T-cell (primary cell): Measurements from ENCODE around the gene MASP2. TPM values are rescaled to one million over a fixed set of nuclear protein-coding genes. Genes with fewer than 3 reads are reported as not detected.

ENCODE experiments used
- ATAC-seq, 4 experiments: fragments of 200-7000 bp in 3 of 4; fragments of 150-1000 bp in 1 of 4; cut with Tn5 transposase; replicated peaks in 1 of 4; 1 replicate in 3 of 4; 2 replicates in 1 of 4; pipeline ENCODE4 v1.10.0; 2021; ENCODE audit warnings: moderate library complexity in 3 of 4, mild to moderate bottlenecking in 2 of 4, moderate number of reproducible peaks in 1 of 4
- CTCF ChIA-PET, 2 donors: fragments of 300-600 bp; sonication (Branson Sonifier 250); formaldehyde crosslinking; loops; one replicate each; lab custom pipeline; 2022; ENCODE audit warnings: antibody characterized with exemption in 2 of 2; lab: Charles Lee
- POLR2A ChIA-PET, 2 donors: fragments of 300-600 bp; sonication (Branson Sonifier 250); formaldehyde crosslinking; loops; one replicate each; lab custom pipeline; 2022; ENCODE audit warnings: antibody characterized with exemption in 2 of 2; lab: Charles Lee
- DNase-seq, 35 experiments: peaks; one replicate each; pipeline versions ENCODE4 v3.0.0 to v3.0.0-alpha.2; 2013 to 2023
- H3K27ac ChIP-seq: one replicate; pipeline ENCODE4 v1.5.1; 2013; ENCODE audit warnings: low read length
- H3K27me3 ChIP-seq, 2 experiments: replicated peaks in 1 of 2; 1 replicate in 1 of 2; 2 replicates in 1 of 2; pipeline versions ENCODE4 v1.6.1 to v1.7.0; 2013; ENCODE audit warnings: low read length in 1 of 2, mixed read lengths in 1 of 2; ENCODE audit not compliant: control insufficient read depth in 2 of 2, insufficient read depth in 2 of 2; ENCODE audit errors: extremely low read depth in 1 of 2
- H3K36me3 ChIP-seq, 2 donors: 1 replicate in 1 of 2; 2 replicates in 1 of 2; pipeline versions ENCODE4 v1.6.1 to v1.7.0; 2013; ENCODE audit warnings: low read length in 1 of 2; ENCODE audit not compliant: control insufficient read depth in 2 of 2, insufficient read depth in 1 of 2; ENCODE audit errors: extremely low read depth in 1 of 2
- H3K4me1 ChIP-seq, 2 experiments: 1 replicate in 1 of 2; 2 replicates in 1 of 2; pipeline versions ENCODE4 v1.6.1 to v1.7.0; 2013; ENCODE audit warnings: low read length in 2 of 2, mixed read lengths in 1 of 2; ENCODE audit not compliant: insufficient read depth in 2 of 2, control insufficient read depth in 1 of 2; ENCODE audit errors: extremely low read depth in 1 of 2
- H3K4me3 ChIP-seq, 2 donors: 1 replicate in 1 of 2; 2 replicates in 1 of 2; pipeline versions ENCODE4 v1.5.1 to v1.7.0; 2013; ENCODE audit warnings: mild to moderate bottlenecking in 2 of 2, low read length in 1 of 2, moderate library complexity in 1 of 2; ENCODE audit not compliant: control insufficient read depth in 1 of 2; ENCODE audit errors: extremely low read depth in 1 of 2
- H3K9me3 ChIP-seq: 2 replicates; pipeline ENCODE4 v1.7.0; 2013
- H3K27ac Mint-ChIP-seq, 2 donors: one replicate each; pipeline ENCODE4 v1.8.0; 2020 to 2021; ENCODE audit warnings: mild to moderate bottlenecking in 2 of 2, mixed read lengths in 2 of 2
- H3K27me3 Mint-ChIP-seq, 2 donors: one replicate each; pipeline ENCODE4 v1.8.0; 2021 to 2022; ENCODE audit warnings: mixed read lengths in 2 of 2
- H3K36me3 Mint-ChIP-seq: one replicate; pipeline ENCODE4 v1.8.0; 2021; ENCODE audit warnings: mixed read lengths
- H3K4me1 Mint-ChIP-seq, 3 donors: one replicate each; pipeline ENCODE4 v1.8.0; 2020 to 2022; ENCODE audit warnings: mixed read lengths in 3 of 3, mild to moderate bottlenecking in 1 of 3
- H3K4me3 Mint-ChIP-seq, 3 donors: one replicate each; pipeline ENCODE4 v1.8.0; 2020 to 2022; ENCODE audit warnings: mild to moderate bottlenecking in 3 of 3, mixed read lengths in 3 of 3, moderate library complexity in 3 of 3
- H3K9me3 Mint-ChIP-seq, 3 donors: one replicate each; pipeline ENCODE4 v1.8.0; 2020 to 2022; ENCODE audit warnings: mixed read lengths in 3 of 3
- WGBS: methylation state at CpG from one replicate; pipeline ENCODE4 v1.1.5; 2013; ENCODE audit warnings: missing lambda C conversion rate; ENCODE audit not compliant: insufficient coverage; 5-methylcytosine and 5-hydroxymethylcytosine counted together
- total RNA-seq, 35 experiments: library from RNA in 6 of 35; stranded (reverse) in 6 of 35; fragments of 120-200 nt in 1 of 35; gene quantifications; one replicate each; pipeline versions ENCODE4 v1.2.1 to v1.2.4 and lab custom pipeline; 2013 to 2026

MASP2 gene
- total RNA-seq, 5 donors from 2014 or later (not counting 1 experiment from before 2014, with no cell fraction given): 0.33 to 0.38 TPM; not detected in 3

DNA sequence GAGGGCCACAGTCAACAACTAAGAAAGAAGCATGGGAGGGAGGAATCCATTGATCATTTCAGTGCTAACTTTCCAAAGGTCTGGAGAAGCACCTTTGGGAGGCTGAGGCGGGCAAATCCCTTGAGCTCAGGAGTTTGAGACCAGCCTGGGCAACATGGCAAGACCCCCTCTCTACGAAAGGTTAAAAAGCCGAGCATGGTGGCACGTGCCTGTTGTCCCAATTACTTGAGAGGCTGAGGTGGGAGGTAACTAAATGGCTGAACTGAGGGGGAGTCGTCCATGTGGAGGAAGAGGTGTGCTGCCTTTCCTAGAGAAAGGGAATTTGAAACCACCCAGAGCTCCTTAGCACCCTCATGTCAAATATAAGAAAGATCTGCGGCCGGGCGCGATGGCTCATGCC is 16.2 kb downstream of the MASP2 start:
- Mint-ChIP-seq H3K27ac (no peak overlapping the region), H3K4me1 (peaks cover 3 to 11% (median 5%) of the 10 kb centered on the region in 3 donors), H3K4me3 (no peak overlapping the region), H3K36me3 (peaks cover 11% of the 10 kb centered on the region), H3K9me3 (no peaks in the 10 kb centered on the region), H3K27me3 (no peaks in the 10 kb centered on the region)
- ATAC-seq (no peak), DNase-seq (no peak)
- Histone ChIP-seq H3K4me3 (no peak overlapping the region), H3K27me3 (no peaks in the 10 kb centered on the region), H3K4me1 (no peaks in the 10 kb centered on the region), H3K36me3 (peaks cover 6 to 15% of the 10 kb centered on the region in 2 donors), H3K9me3 (no peaks in the 10 kb centered on the region), H3K27ac (no peak overlapping the region)
- CTCF ChIA-PET: no interaction called here
- POLR2A ChIA-PET: no interaction called here
- WGBS: 80% methylated on average over 1 of the region's 9 CpGs

- Histone ChIP-seq H3K9me3 (no peaks in the 10 kb centered on the region), H3K4me1 (no peaks in the 10 kb centered on the region), H3K4me3 (no peak overlapping the region), H3K36me3 (peaks cover 6 to 35% of the 10 kb centered on the region in 2 donors), H3K27me3 (no peaks in the 10 kb centered on the region), H3K27ac (no peak overlapping the region)
- ChIA-PET POLR2A (no interaction called here), CTCF (no interaction called here)
- 100% methylated on average over 2 of the region's 3 CpGs for WGBS
- no peak for ATAC-seq
- Mint-ChIP-seq H3K27ac (no peak overlapping the region), H3K36me3 (peaks cover 32% of the 10 kb centered on the region), H3K27me3 (no peaks in the 10 kb centered on the region), H3K4me3 (no peak overlapping the region), H3K9me3 (no peaks in the 10 kb centered on the region), H3K4me1 (peaks cover 17 to 25% (median 22%) of the 10 kb centered on the region in 3 donors)
- no peak for DNase-seq
Measured at GRCh38 chr1:11028018-11028417, 19.0 kb downstream of the MASP2 start.

- H3K36me3 Mint-ChIP-seq: peaks cover 38% of the 10 kb centered on the region
- peaks cover 19 to 29% (median 24%) of the 10 kb centered on the region in 3 donors for H3K4me1 Mint-ChIP-seq
- Histone ChIP-seq H3K4me1 (no peaks in the 10 kb centered on the region), H3K4me3 (no peak overlapping the region), H3K36me3 (peaks cover 7 to 41% of the 10 kb centered on the region in 2 donors), H3K27me3 (no peaks in the 10 kb centered on the region), H3K9me3 (no peaks in the 10 kb centered on the region), H3K27ac (no peak overlapping the region)
- H3K27ac Mint-ChIP-seq: no peak overlapping the region
- ATAC-seq (no peak), DNase-seq (no peak)
- 73% methylated on average over 3 of the region's 6 CpGs for WGBS
- no peaks in the 10 kb centered on the region for H3K9me3 Mint-ChIP-seq
- no peaks in the 10 kb centered on the region for H3K27me3 Mint-ChIP-seq
- ChIA-PET CTCF (interaction anchor here (0.5 kb wide), 2 partner anchors 158 to 1199 kb away, joined by 3 to 4 read pairs; no protein-coding TSS in a partner anchor), POLR2A (no interaction called here)
- H3K4me3 Mint-ChIP-seq: no peak overlapping the region
Measured at GRCh38 chr1:11027316-11027715, 19.7 kb downstream of the MASP2 start.

DNA sequence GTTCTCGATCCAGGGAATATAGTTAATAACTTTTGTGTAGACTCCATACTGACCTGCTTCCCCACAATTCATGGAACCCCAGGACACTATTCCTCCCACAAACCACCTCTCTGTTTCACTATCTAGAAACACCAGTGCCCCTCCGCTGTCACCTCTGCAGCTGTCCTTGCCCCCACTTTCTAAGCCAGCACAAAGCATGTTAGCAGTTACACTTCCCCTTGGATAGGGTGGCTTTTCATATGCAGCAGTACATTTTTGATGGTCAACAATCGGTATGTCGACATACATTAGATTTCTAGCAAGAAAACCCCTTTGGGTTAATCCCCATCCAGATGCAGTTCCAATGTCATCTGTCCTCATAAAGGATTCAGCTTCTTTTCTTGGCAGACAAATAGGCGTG is 20.1 kb downstream of the MASP2 start:
- ATAC-seq (peak in 1 of 4 experiments; percentile 21), DNase-seq (no peak)
- H3K4me1 ChIP-seq: no peaks in the 10 kb centered on the region
- Mint-ChIP-seq H3K27ac (peak overlapping the region in 1 of 2 donors; percentile 0), H3K9me3 (no peaks in the 10 kb centered on the region), H3K27me3 (no peaks in the 10 kb centered on the region), H3K4me1 (peaks cover 22 to 32% (median 29%) of the 10 kb centered on the region in 3 donors), H3K36me3 (peaks cover 41% of the 10 kb centered on the region), H3K4me3 (no peak overlapping the region)
- no peaks in the 10 kb centered on the region for H3K27me3 ChIP-seq
- H3K27ac ChIP-seq: no peak overlapping the region
- no peak overlapping the region for H3K4me3 ChIP-seq
- no peaks in the 10 kb centered on the region for H3K9me3 ChIP-seq
- ChIA-PET CTCF (interaction anchor here in 1 of 2 donors (0.5 kb wide), 1 partner anchor 1198 kb away, joined by 3 read pairs; no protein-coding TSS in a partner anchor), POLR2A (no interaction called here)
- WGBS: 100% methylated on average over 1 of the region's 5 CpGs
- H3K36me3 ChIP-seq: peaks cover 11 to 45% of the 10 kb centered on the region in 2 donors

GRCh38 chr1:11026052-11026451 is 21.0 kb downstream of the MASP2 start:
- Histone ChIP-seq H3K4me3 (no peak overlapping the region), H3K4me1 (peaks cover 0 to 4% of the 10 kb centered on the region in 2 experiments), H3K27ac (no peak overlapping the region), H3K27me3 (no peaks in the 10 kb centered on the region), H3K9me3 (no peaks in the 10 kb centered on the region), H3K36me3 (peaks cover 11 to 53% of the 10 kb centered on the region in 2 donors)
- H3K9me3 Mint-ChIP-seq: no peaks in the 10 kb centered on the region
- ATAC-seq (no peak), DNase-seq (no peak)
- H3K4me3 Mint-ChIP-seq: no peak overlapping the region
- POLR2A ChIA-PET: no interaction called here
- WGBS: no CpG with 5 or more reads among the region's 1 CpG
- peak overlapping the region in 1 of 2 donors; percentile 3 for H3K27ac Mint-ChIP-seq
- peaks cover 23 to 34% (median 31%) of the 10 kb centered on the region in 3 donors for H3K4me1 Mint-ChIP-seq
- no peaks in the 10 kb centered on the region for H3K27me3 Mint-ChIP-seq
- CTCF ChIA-PET: no interaction called here
- H3K36me3 Mint-ChIP-seq: peaks cover 47% of the 10 kb centered on the region

DNA sequence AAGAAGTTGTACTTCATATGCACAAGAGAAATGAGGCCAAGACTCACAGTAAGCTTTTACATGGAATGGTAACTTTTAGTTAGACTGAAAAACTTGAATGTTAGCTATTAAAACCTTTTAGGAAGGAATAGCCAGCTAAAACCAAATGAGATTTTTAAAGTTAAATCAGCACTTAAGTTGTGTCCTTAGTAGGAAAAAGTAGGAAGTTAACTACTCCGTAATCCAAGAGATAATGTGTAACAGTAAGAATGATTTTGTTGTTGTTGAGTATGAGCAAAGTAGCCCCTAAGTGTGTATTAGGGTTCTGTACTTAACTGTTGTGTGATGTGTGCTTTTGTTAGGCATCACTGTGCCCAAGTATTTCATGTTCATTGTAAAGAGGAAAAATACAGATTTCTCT is 21.4 kb downstream of the MASP2 start:
- Mint-ChIP-seq H3K27me3 (no peaks in the 10 kb centered on the region), H3K36me3 (peaks cover 47% of the 10 kb centered on the region), H3K4me3 (no peak overlapping the region), H3K4me1 (peaks cover 23 to 34% (median 27%) of the 10 kb centered on the region in 3 donors), H3K9me3 (no peaks in the 10 kb centered on the region), H3K27ac (peak overlapping the region in 1 of 2 donors; percentile 11)
- no peak overlapping the region for H3K4me3 ChIP-seq
- no peak overlapping the region for H3K27ac ChIP-seq
- POLR2A ChIA-PET: no interaction called here
- H3K9me3 ChIP-seq: no peaks in the 10 kb centered on the region
- no peak for ATAC-seq
- peaks cover 0 to 4% of the 10 kb centered on the region in 2 experiments for H3K4me1 ChIP-seq
- CTCF ChIA-PET: no interaction called here
- H3K36me3 ChIP-seq: peaks cover 13 to 56% of the 10 kb centered on the region in 2 donors
- WGBS: 100% methylated on average over 1 of the region's 1 CpG
- DNase-seq: no peak
- H3K27me3 ChIP-seq: no peaks in the 10 kb centered on the region
